Smooth muscle cell (in vitro differentiated cells): ENCODE results near the gene DEFB132. TPM values are rescaled to one million over a fixed set of nuclear protein-coding genes. Genes with fewer than 3 reads are reported as not detected.

Experiments
- DNase-seq: peaks from one replicate; lab custom pipeline; 2025; ENCODE audit not compliant: unreplicated experiment; lab: John Stamatoyannopoulos, UW
- H2AFZ ChIP-seq: fragments of 200-600 bp; sonication (generic); 2 replicates; pipeline ENCODE4 v1.6.0; 2016; ENCODE audit warnings: antibody characterized with exemption, low read depth, mild to moderate bottlenecking
- H3F3A ChIP-seq: fragments of 200-600 bp; sonication (generic); 2 replicates; pipeline ENCODE4 v1.6.0; 2017; ENCODE audit warnings: antibody characterized with exemption, low read depth
- H3K27ac ChIP-seq: fragments of 200-600 bp; sonication (generic); 2 replicates; pipeline ENCODE4 v1.5.1; 2016; ENCODE audit warnings: low read depth, mild to moderate bottlenecking
- H3K27me3 ChIP-seq: fragments of 200-600 bp; sonication (generic); 2 replicates; pipeline ENCODE4 v1.6.1; 2016; ENCODE audit warnings: low read depth, mild to moderate bottlenecking
- H3K36me3 ChIP-seq: fragments of 200-600 bp; sonication (generic); 2 replicates; pipeline ENCODE4 v1.5.1; 2016; ENCODE audit warnings: low read depth
- H3K4me1 ChIP-seq: fragments of 200-600 bp; sonication (generic); 2 replicates; pipeline ENCODE4 v1.5.1; 2016; ENCODE audit warnings: low read depth
- H3K4me2 ChIP-seq: fragments of 200-600 bp; sonication (generic); 2 replicates; pipeline ENCODE4 v1.6.0; 2016; ENCODE audit warnings: mild to moderate bottlenecking
- H3K4me3 ChIP-seq: fragments of 200-600 bp; sonication (generic); 2 replicates; pipeline ENCODE4 v1.5.1; 2016; ENCODE audit warnings: mild to moderate bottlenecking
- H3K79me2 ChIP-seq: fragments of 200-600 bp; sonication (generic); 2 replicates; pipeline ENCODE4 v1.6.0; 2016; ENCODE audit warnings: low read depth, mild to moderate bottlenecking
- H3K9ac ChIP-seq: fragments of 200-600 bp; sonication (generic); 2 replicates; pipeline ENCODE4 v1.6.0; 2016; ENCODE audit warnings: low read depth
- H3K9me3 ChIP-seq: fragments of 200-600 bp; sonication (generic); replicated peaks from 2 replicates; pipeline ENCODE4 v1.5.1; 2016; ENCODE audit warnings: low read depth
- H4K20me1 ChIP-seq: fragments of 200-600 bp; sonication (generic); 2 replicates; pipeline ENCODE4 v1.6.0; 2016; ENCODE audit warnings: low read depth
- CTCF ChIP-seq: fragments of 200-600 bp; sonication (generic); IDR thresholded peaks from 2 replicates; pipeline ENCODE4 v1.5.1; 2017; ENCODE audit warnings: borderline replicate concordance, mild to moderate bottlenecking, antibody characterized with exemption; ENCODE audit not compliant: insufficient read depth, poor library complexity, severe bottlenecking
- WGBS: methylation state at CpG from one replicate; pipeline ENCODE4 v1.1.7; 2016; ENCODE audit warnings: low lambda C conversion rate; 5-methylcytosine and 5-hydroxymethylcytosine counted together
- polyA plus RNA-seq: library from polyadenylated mRNA; unstranded; fragments of >200 nt; fragmentation: Nextera tagmentation; extraction: Ambion mirVana; gene quantifications from 2 replicates; pipeline ENCODE4 v1.2.1, GENCODE V29; 2016
- total RNA-seq: library from RNA; depleted of rRNA; stranded (reverse); fragments of >200 nt; gene quantifications from 2 replicates; pipeline ENCODE4 v1.2.3, GENCODE V29; 2014

The DEFB132 gene
- total and polyA plus RNA-seq, 2 experiments from 2014 or later = not detected

- no peak for TF ChIP-seq CTCF
- Histone ChIP-seq H3K9ac (no peak overlapping the region), H3K36me3 (no peaks in the 10 kb centered on the region), H3K27me3 (no peaks in the 10 kb centered on the region), H3K4me2 (no peak overlapping the region), H3K4me3 (no peak overlapping the region), H3K4me1 (no peaks in the 10 kb centered on the region), H3K79me2 (no peaks in the 10 kb centered on the region), H3K9me3 (no peaks in the 10 kb centered on the region), H3K27ac (no peak overlapping the region), H3F3A (no peaks in the 10 kb centered on the region), H2AFZ (no peak overlapping the region), H4K20me1 (no peaks in the 10 kb centered on the region)
- 73% methylated on average over 8 of the region's 8 CpGs for WGBS
- DNase-seq = no peak
These were observed 1.4 kb downstream of the DEFB132 start for GRCh38 chr20:258963-259362.

- TF ChIP-seq CTCF = no peak
- DNase-seq = no peak
- 75% methylated on average over 2 of the region's 2 CpGs for WGBS
These were observed 2.5 kb downstream of the DEFB132 start for GRCh38 chr20:259981-260380.

GRCh38 chr20:263701-264100, 6.2 kb downstream of the DEFB132 start:
- no peak overlapping the region for H3K9ac ChIP-seq
- H3K4me2 ChIP-seq = no peak overlapping the region
- 87% methylated on average over 12 of the region's 13 CpGs for WGBS
- H3K36me3 ChIP-seq = no peaks in the 10 kb centered on the region
- no peaks in the 10 kb centered on the region for H3K4me1 ChIP-seq
- no peak overlapping the region for H2AFZ ChIP-seq
- H3K27me3 ChIP-seq = no peaks in the 10 kb centered on the region
- H3F3A ChIP-seq = no peaks in the 10 kb centered on the region
- H3K9me3 ChIP-seq = no peaks in the 10 kb centered on the region
- DNase-seq = no peak
- no peaks in the 10 kb centered on the region for H4K20me1 ChIP-seq
- TF ChIP-seq CTCF = no peak
- no peaks in the 10 kb centered on the region for H3K79me2 ChIP-seq
- no peak overlapping the region for H3K27ac ChIP-seq
- H3K4me3 ChIP-seq = no peak overlapping the region

More at GRCh38 chr20:259981-260380, 2.5 kb downstream of the DEFB132 start:
- Histone ChIP-seq H3K9ac (no peak overlapping the region), H3K4me1 (no peaks in the 10 kb centered on the region), H3K27ac (no peak overlapping the region), H4K20me1 (no peaks in the 10 kb centered on the region), H3K4me3 (no peak overlapping the region), H3F3A (no peaks in the 10 kb centered on the region), H2AFZ (no peak overlapping the region), H3K79me2 (no peaks in the 10 kb centered on the region), H3K27me3 (no peaks in the 10 kb centered on the region), H3K36me3 (no peaks in the 10 kb centered on the region), H3K4me2 (no peak overlapping the region), H3K9me3 (no peaks in the 10 kb centered on the region)
